ENCODE results near the gene ITPKB. TPM values are rescaled to one million over a fixed set of nuclear protein-coding genes. Genes with fewer than 3 reads are reported as not detected.
"Not testable (repeated sequence)": the region's sequence is repeated elsewhere in the genome, so short reads cannot be mapped to it uniquely, and the experiment has no call there.

ITPKB gene
- total RNA-seq, 1 donor, result 7.5 TPM

- DNase-seq (ENCODE audit: low read depth), result no peak
- no peak for TF ChIP-seq CTCF (IDR thresholded peaks at IDR 0.05; ENCODE audit: insufficient read depth, low read length)
Measured at GRCh38 chr1:226615876-226616275, 123.2 kb downstream of the ITPKB start.

GRCh38 chr1:226611980-226612379, 127.1 kb downstream of the ITPKB start:
- H3K4me3 ChIP-seq (ENCODE audit: low read depth, low read length); DNase-seq (ENCODE audit: low read depth): not testable (repeated sequence)

More at GRCh38 chr1:226615876-226616275, 123.2 kb downstream of the ITPKB start:
- H3K4me3 ChIP-seq (ENCODE audit: low read depth, low read length), result no peak overlapping the region

GRCh38 chr1:226611301-226611700, 127.8 kb downstream of the ITPKB start:
- DNase-seq (ENCODE audit: low read depth), result no peak
- no peak for TF ChIP-seq CTCF (IDR thresholded peaks at IDR 0.05; ENCODE audit: insufficient read depth, low read length)
- no peak overlapping the region for H3K4me3 ChIP-seq (ENCODE audit: low read depth, low read length)

GRCh38 chr1:226610671-226611070, 128.4 kb downstream of the ITPKB start:
- DNase-seq (ENCODE audit: low read depth), result no peak
- H3K4me3 ChIP-seq (ENCODE audit: low read depth, low read length), result no peak overlapping the region
- no peak for TF ChIP-seq CTCF (IDR thresholded peaks at IDR 0.05; ENCODE audit: insufficient read depth, low read length)

- TF ChIP-seq CTCF (IDR thresholded peaks at IDR 0.05; ENCODE audit: insufficient read depth, low read length), result no peak
- DNase-seq (ENCODE audit: low read depth), result no peak
- H3K4me3 ChIP-seq (ENCODE audit: low read depth, low read length), result no peak overlapping the region
Measured at GRCh38 chr1:226609836-226610455, 129.1 kb downstream of the ITPKB start.

- TF ChIP-seq CTCF (IDR thresholded peaks at IDR 0.05; ENCODE audit: insufficient read depth, low read length), result peak; percentile 87
- peak; percentile 65 for DNase-seq (ENCODE audit: low read depth)
- no peak overlapping the region for H3K4me3 ChIP-seq (ENCODE audit: low read depth, low read length)
Measured at GRCh38 chr1:226608699-226609505, 130.2 kb downstream of the ITPKB start.

GRCh38 chr1:226607821-226608220, 131.3 kb downstream of the ITPKB start:
- H3K4me3 ChIP-seq (ENCODE audit: low read depth, low read length), result no peak overlapping the region
- no peak for TF ChIP-seq CTCF (IDR thresholded peaks at IDR 0.05; ENCODE audit: insufficient read depth, low read length)
- no peak for DNase-seq (ENCODE audit: low read depth)

Data from fibroblast of the aortic adventitia (primary cell).